ENCODE measurements around the gene BAZ1B. TPM values are rescaled to one million over a fixed set of nuclear protein-coding genes. Genes with fewer than 3 reads are reported as not detected.
"Not testable (repeated sequence)": the region's sequence is repeated elsewhere in the genome, so short reads cannot be mapped to it uniquely, and the experiment has no call there.

The BAZ1B gene
- total RNA-seq, 2 experiments from 2014 or later = 77.8 to 117 TPM

GRCh38 chr7:73423519-73424488 lies 98.3 kb downstream of the BAZ1B start:
- no TSS peak for BruUV-seq (replicated peaks)
- Histone ChIP-seq H3K36me3 (ENCODE audit: insufficient read depth, low read length) (no peaks in the 10 kb centered on the region), H3K9me3 (ENCODE audit: low read length) (no peaks in the 10 kb centered on the region), H2AFZ (ENCODE audit: low read length) (no peak overlapping the region), H3K9me2 (ENCODE audit: insufficient read depth, low read length) (no peaks in the 10 kb centered on the region), H3K4me1 (ENCODE audit: insufficient read depth, low read length, poor library complexity, severe bottlenecking) (no peaks in the 10 kb centered on the region), H3K27ac (ENCODE audit: low read depth, low read length, poor library complexity, severe bottlenecking) (no peak overlapping the region), H3K4me2 (ENCODE audit: low read length) (no peak overlapping the region), H3K4me3 (ENCODE audit: low read depth, low read length, poor library complexity, severe bottlenecking) (no peak overlapping the region), H4K20me1 (ENCODE audit: insufficient read depth, low read length) (no peaks in the 10 kb centered on the region), H3K79me2 (ENCODE audit: insufficient read depth, low read depth, low read length) (no peaks in the 10 kb centered on the region)
- intact Hi-C loops (cut with micrococcal nuclease; ENCODE audit: unreplicated experiment) = no loop called here
- CTCF ChIA-PET (ENCODE audit: unreplicated experiment) = no interaction called here
- POLR2A ChIA-PET = interaction anchor here (1.5 kb wide), 1 partner anchor 23 kb away, joined by 4 read pairs; no protein-coding TSS in a partner anchor
- DNase-seq (ENCODE audit: low spot score) = no peak
- TF ChIP-seq CTCF (conservative IDR thresholded peaks at IDR 0.05; ENCODE audit: low read length) = no peak
- no peak for TF ChIP-seq EZH2phosphoT487 (IDR thresholded peaks at IDR 0.05; ENCODE audit: borderline replicate concordance, low read depth, low read length)

- H3K79me2 ChIP-seq (ENCODE audit: insufficient read depth, low read depth, low read length); H3K36me3 ChIP-seq (ENCODE audit: insufficient read depth, low read length); H2AFZ ChIP-seq (ENCODE audit: low read length); CTCF ChIA-PET (ENCODE audit: unreplicated experiment); DNase-seq (ENCODE audit: low spot score); H3K4me1 ChIP-seq (ENCODE audit: insufficient read depth, low read length, poor library complexity, severe bottlenecking); H3K27ac ChIP-seq (ENCODE audit: low read depth, low read length, poor library complexity, severe bottlenecking); H3K4me2 ChIP-seq (ENCODE audit: low read length); intact Hi-C loops (cut with micrococcal nuclease; ENCODE audit: unreplicated experiment); H3K4me3 ChIP-seq (ENCODE audit: low read depth, low read length, poor library complexity, severe bottlenecking); H3K9me2 ChIP-seq (ENCODE audit: insufficient read depth, low read length); BruUV-seq (replicated peaks); H3K9me3 ChIP-seq (ENCODE audit: low read length); H4K20me1 ChIP-seq (ENCODE audit: insufficient read depth, low read length): not testable (repeated sequence)
- POLR2A ChIA-PET = interaction anchor here (0.7 to 0.8 kb wide), 2 partner anchors 27 to 281 kb away, joined by 3 to 4 read pairs; no protein-coding TSS in a partner anchor
These were observed 101.5 kb downstream of the BAZ1B start for GRCh38 chr7:73420610-73421009.

GRCh38 chr7:73420016-73420415 lies 102.1 kb downstream of the BAZ1B start:
- DNase-seq (ENCODE audit: low spot score); H3K4me1 ChIP-seq (ENCODE audit: insufficient read depth, low read length, poor library complexity, severe bottlenecking); H3K9me2 ChIP-seq (ENCODE audit: insufficient read depth, low read length); H3K79me2 ChIP-seq (ENCODE audit: insufficient read depth, low read depth, low read length); H3K4me3 ChIP-seq (ENCODE audit: low read depth, low read length, poor library complexity, severe bottlenecking); H3K27ac ChIP-seq (ENCODE audit: low read depth, low read length, poor library complexity, severe bottlenecking); POLR2A ChIA-PET; H2AFZ ChIP-seq (ENCODE audit: low read length); H3K9me3 ChIP-seq (ENCODE audit: low read length); H4K20me1 ChIP-seq (ENCODE audit: insufficient read depth, low read length); H3K4me2 ChIP-seq (ENCODE audit: low read length); H3K36me3 ChIP-seq (ENCODE audit: insufficient read depth, low read length); intact Hi-C loops (cut with micrococcal nuclease; ENCODE audit: unreplicated experiment); CTCF ChIA-PET (ENCODE audit: unreplicated experiment); BruUV-seq (replicated peaks): not testable (repeated sequence)

Data from OCI-LY7 (cell line).